NCI-H2081 treated with DMSO at 0.1 percent for 48 hours (cell line): Measurements from ENCODE around the gene NACC1.

Experiments used
- DNase-seq: peaks from one replicate; lab custom pipeline; 2025; lab: John Stamatoyannopoulos, UW

NACC1 gene

GRCh38 chr19:13117772-13118423 is at the start of gene NACC1:
NACC1 (plus strand) TSS chr19:13118264; CDS start chr19:13135208, 16,944 bp downstream.
- peak; percentile 67 for DNase-seq

DNA sequence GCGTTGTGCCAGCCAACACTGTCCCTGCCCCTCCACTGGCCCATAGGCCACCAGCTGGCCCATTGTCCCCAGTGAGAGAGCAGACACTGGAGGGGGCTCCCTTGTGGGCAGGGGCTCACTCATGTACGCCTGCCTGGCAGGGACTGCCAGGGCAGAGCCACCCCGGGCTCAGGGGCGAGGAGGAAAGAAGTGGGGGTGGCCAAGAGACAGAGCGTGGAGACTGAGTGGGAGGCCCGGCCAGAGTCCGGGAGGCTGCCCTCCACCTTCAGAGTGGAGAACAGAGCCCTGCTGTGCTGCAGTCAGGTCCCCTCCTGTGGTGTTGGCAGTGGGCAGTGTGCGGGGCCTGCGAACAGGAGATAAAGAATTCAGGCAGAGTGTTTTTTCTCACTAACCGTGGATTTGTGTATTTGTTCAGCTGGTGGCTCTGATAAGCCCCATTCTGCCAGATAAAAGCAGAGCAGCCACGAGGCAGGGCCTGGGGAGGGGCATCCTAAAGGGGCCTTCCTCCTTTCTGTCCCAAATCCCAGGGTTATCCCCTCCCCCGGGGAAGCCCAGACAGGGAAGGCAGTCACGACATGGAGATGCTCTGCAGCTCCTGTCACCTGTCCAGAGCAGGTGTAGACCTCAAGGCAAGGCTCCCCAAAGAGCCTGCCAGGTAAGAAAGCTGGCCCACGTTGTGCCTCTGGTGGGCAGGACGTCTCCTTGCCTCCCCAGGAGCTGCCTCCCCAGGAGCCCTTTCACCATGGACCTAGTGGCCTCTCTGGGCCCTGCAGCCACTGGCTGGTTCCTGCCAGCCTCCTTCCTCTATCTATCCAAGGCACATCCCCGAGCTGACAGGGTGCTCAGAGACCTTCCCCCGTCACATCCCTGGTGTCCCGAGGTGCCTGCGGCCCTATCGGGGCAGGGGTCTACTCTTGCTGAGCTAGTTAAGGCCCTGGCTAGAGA is 48.4 kb upstream of the NACC1 start:
- no peak for DNase-seq

- DNase-seq = no peak
Observed at GRCh38 chr19:13070425-13071140, 47.5 kb upstream of the NACC1 start.

DNA sequence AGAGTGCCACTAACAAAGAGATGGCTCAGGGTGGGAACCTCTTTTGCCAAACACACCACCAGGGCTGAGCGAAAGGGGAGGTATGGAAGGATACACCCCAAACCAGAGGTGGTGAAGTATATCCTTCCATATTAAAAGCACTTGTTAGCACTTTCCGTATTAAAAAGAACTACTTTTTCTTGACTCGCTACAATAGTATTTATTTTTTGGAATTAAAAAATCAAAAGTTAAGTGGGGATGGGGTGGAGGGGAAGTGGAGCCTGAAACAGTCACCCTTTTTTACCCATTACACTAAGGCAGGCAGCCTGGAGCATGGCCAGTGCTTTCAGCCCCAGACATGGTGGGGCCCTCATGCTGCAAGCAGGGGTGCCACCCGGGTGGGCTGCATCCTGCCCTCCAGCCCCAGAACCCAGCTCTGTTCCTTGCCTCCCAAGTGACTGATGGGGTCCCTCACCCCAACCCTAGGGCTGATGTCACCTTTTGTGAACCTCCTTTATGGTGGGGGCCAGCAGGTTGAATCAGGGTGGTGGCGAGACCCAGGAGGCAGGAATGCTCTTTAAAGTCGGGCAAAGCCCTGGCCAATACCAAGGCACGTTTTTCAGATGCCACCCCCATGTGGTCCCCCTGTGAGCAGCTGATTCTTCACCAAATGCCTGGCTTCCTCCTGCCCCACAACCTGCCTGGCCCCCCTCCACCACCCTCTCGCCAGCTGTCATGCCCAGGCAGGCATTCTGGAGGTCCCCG is 46.4 kb upstream of the NACC1 start:
- no peak for DNase-seq

DNA sequence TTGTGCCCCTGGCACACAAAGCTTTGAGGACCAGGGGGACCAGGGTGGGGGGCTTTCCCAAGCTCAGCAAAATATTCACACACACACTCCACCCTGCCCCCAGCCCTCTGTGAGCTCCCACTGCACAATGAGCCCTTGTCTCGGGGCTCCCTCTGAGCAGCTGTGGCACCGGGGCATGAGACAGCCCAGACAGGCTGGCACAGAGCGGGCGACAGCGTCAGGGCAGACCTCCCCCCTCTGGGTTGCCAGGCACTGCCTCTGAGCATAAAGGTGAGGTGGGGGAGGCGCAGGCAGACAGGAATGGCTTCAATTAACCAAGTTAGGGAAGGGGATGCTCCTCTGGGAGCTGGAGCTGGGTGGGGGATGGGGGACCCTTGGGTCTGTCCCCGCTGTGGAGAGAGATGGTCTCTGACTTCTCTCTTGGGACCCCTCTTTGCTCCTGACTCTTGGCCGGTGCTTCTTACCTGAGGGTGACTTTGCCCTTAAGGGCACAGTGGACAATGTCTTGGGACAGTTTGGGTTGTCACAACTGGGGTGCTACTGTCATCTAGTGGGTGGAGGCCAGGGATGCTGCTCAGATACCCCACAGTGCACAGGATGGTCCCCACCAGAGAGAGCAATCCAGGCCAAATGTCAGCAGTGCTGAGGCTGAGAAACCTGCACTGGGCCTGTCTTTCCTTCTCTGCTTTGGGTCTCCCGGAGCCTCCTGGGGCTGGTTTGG is 45.7 kb upstream of the NACC1 start:
- no peak for DNase-seq

DNA sequence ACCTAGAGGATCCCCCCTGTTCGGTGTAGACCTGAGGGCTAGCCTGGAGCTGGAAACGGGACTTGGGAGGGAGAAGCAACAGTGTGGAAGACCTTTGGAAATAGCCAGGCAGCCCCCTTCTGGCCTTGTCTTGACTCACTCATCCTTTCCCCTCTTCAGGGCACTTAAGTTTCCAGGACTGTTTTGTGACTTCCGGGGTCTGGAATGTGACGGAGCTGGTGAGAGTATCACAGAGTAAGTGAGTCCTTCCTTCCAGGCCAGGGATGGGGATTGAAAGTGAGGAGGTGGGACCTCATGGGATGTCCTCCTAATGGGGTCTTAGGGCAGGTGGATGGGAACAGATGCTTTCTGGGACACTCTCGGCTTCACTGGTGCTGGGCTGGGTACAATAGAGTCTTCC is 44.8 kb upstream of the NACC1 start:
- no peak for DNase-seq

DNA sequence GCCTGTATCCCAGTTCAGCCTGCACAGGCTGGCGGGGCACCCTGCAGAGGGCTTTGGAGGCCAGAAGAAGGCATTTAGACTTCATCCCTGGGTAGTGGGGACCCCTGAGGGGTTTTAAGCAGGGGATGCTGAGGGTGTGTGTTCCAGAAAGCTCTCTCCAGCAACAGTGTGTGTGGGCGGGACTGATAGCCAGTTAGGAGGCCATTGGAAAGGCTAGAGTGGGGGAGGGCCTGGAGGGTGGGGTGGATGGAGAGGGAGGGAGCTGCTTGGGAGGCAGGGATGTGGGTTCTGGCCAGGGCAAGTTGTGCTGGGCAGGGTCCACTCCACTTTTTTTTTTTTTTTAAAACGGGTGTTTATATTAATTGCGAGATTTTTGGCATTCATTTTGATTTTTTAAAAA is 43.7 kb upstream of the NACC1 start:
- DNase-seq = no peak

DNA sequence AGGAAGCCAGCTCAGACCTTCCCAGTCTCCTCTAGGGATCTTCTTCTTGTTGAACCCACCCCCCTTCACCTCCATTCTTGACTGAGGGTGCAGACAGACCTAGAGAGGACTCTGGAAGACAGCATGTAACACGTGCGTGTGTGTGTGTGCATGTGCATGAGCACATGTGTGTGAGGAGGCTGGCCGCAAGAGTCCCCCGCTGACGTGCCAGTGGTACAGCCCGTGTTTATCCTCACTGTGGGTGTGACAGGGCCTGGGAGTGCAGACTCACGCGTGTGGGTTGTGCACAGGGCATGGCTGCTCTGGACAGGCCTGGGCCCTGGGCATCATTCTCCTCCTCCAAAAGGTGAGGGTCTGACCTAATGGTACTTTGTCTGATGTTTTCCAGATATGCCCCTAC is 41.7 kb upstream of the NACC1 start:
- no peak for DNase-seq

DNA sequence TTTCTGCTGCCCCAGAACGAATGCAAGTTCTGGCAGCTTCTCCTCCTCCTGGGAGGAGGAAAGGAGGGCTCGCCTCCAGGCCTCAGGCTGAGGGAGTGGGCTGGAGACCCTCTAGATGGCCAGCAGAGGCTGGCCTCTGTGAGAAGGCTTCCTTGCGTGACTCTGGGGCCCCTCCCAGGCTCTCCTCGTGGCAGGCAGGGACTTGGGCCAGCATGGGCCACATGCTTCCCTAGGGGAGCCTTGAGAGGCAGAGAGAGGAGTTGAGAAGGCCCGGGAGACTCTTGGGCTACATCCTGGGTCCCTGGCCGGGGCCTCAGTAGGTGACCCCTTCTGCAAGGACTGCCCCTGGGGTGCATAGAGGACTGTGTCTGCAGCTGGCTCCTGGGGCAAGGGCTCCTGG is 41.3 kb upstream of the NACC1 start:
- no peak for DNase-seq

- DNase-seq = no peak
Observed at GRCh38 chr19:13077240-13077639, 40.8 kb upstream of the NACC1 start.

DNA sequence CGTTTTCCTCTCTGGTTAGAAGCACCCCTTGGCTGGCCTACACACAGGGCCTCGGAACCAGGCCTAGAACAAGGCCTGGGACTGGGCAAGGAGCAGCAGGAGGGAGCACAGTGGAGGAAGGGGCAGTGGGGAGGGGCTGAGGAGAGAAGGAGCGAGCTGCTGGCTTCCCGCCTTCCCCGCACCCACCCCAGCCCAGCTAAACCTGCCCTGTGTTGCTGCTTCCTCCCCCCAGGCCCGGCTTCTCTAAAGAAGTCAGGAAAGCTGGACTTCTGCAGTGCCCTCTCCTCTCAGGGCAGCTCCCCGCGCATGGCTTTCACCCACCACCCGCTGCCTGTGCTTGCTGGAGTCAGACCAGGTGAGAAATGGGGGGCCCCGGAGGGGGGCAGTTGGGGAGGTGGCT is 39.7 kb upstream of the NACC1 start:
- no peak for DNase-seq

DNA sequence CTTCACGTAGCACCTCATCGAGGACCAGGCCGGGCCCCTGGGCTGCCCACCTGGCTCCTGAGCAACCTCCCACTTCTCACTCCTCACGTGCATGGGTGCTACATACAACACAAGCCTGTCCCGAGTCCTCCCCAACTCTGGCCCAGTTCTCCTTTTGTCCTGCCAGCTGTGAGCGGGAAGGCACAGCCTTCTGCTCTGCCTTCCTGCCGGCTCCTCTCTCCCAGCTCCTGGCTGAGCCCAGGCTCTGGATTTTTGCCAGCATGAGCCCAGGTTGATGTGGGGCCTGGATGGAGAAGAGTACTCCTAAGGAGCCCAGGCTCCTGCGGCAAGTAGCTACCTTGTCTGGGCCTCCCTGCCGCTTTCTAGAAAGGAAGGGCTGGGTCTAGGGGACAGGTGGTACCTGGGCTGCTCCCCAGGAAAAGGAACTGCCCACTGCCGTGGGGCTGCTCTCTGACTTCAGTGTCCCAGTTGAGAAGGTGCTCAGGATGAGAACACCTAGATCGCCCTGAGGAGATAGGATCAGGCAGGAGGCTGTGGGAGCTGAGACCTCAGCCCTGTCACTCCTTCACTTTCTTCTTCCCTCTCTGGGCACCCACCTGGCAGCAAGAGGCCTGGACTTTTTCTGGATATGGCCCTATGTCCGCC is 39.0 kb upstream of the NACC1 start:
- no peak for DNase-seq

DNA sequence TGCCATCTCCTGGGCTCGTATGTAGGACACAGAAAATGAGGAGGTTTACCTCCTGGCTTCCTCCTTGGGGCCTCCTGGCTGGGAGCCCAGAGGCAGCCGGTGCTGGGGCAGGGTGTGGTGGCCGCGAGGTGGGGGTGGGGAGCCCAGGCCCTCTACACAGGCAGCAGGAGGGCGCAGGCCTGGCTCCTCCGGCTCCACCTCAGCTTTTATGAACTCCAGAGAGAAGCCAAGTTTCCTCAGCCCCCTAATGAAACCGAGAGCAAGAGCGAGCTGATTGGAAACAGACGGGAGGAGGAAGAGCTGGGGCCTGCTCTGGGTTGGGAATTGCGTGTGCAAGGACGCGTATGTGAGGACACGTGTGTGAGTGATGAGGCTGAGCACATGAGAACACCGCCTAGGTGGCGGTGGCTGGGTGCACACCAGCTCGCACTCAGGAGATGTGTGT is 38.5 kb upstream of the NACC1 start:
- no peak for DNase-seq

DNA sequence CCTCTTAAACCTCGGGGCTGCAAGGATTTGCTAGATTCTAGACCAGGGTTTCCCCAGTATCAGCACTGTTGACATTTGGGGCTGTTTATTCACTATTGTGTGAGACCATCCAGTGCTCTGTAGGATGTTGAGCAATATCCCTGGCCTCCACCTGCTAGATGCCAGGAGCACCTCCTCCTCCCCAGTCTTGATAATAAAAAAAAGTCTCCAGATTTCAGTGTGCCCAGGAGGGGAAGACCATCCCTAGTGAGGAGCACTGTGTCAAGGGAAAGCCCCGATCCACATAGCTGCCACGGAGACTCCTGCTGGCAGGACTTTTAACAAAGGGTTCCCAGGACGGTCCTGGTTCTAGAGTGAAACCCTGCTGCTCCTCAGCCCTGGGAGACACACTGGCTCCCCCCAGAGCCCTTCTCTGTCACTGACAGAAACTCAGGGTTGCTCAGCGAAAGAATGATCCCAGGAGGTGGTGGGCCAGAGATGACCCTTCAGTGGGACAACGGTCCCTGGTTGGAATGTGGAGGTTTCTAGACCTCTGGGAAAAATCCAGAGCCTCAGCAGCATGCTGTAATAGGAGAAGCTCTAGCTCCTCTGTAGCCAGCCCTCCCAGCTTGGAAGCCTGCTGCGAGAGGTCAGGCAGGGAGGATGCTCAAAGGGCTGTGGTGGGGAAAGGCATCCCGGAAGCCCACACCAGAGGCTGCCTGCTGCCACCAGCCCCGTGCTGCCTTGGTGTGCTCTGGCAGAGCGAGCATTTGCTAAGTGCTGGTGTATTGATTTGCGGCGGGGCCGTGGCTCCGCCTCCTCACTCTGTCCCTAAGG is 35.7 kb upstream of the NACC1 start:
- no peak for DNase-seq

DNA sequence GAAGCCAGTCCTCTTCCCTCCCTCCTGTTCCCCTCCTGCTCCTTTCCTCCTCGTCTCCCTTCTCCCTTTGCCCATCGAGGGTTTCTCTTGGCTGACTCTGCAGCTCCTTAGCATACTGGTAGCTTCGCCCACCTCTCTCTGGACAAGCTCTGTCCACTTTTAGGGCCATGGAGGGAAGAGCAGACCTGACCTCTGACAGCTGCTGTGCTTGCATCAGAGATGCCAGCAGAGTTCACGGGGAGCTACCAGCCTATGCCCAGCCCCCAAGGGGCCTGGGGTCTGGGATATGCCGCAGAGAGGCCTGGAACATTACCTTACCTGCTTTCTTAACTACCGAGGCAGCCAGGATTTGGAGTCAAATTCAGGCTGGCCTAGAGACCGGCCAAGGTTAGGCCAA is 35.1 kb upstream of the NACC1 start:
- no peak for DNase-seq

DNA sequence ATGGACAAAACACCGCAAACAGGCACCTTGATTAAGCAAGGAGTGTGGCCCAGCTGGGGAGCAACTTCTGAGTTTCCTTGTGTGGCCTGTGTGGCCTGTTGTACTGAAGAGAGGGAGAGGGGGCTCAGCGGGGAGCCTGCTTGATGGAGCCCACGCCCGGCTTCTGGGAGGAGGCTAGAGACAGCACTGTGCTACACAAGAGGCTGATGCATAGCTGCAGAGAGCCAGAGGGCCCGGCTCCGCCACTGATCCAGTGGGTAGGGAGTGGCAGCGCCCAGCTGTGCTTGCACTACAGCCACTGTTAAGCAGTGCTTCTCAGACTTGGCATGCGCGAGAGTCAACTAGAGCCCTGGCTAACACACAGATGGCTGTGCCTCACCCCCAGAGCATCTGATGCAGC is 34.4 kb upstream of the NACC1 start:
- DNase-seq = no peak

- DNase-seq = no peak
Observed at GRCh38 chr19:13085666-13086065, 32.4 kb upstream of the NACC1 start.

DNA sequence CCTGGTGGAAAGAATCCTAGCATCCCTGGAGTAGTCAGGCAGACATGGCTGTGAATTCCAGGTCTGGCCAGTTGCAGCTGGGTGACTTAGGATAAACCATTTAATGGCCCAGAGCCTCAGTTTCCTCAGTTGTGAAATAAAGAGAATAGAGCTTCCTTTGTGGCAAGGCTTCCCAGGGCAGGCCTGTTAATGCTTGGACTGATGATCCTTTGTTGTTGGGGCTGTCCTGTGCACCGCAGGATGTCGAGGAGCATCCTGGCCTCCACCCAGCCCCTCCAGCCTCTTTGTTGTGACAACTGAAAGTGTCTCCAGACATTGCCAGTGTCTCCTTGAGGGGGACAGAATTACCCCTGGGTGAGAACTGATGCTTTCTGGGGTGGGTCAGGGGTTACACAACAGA is 31.7 kb upstream of the NACC1 start:
- no peak for DNase-seq

GRCh38 chr19:13087295-13087694 is 30.8 kb upstream of the NACC1 start:
- DNase-seq = no peak
